Hepatocyte (in vitro differentiated cells): ENCODE data around the gene ATXN3.

ENCODE experiments used
- EZH2 ChIP-seq: fragments of 200-600 bp; sonication (generic); IDR thresholded peaks from 2 replicates; pipeline ENCODE4 v1.6.1; 2016; ENCODE audit warnings: antibody characterized with exemption, mild to moderate bottlenecking, borderline replicate concordance
- EZH2phosphoT487 ChIP-seq: fragments of 200-600 bp; sonication (generic); IDR thresholded peaks from one replicate; pipeline ENCODE4 v1.6.1; 2018; ENCODE audit warnings: antibody characterized with exemption, mild to moderate bottlenecking, low read depth, moderate library complexity; ENCODE audit not compliant: unreplicated experiment, severe bottlenecking
- TF ChIP-seq, protein P1 (sequence below): fragments of 200-600 bp; sonication (generic); IDR thresholded peaks from 2 replicates; pipeline ENCODE4 v1.5.1; 2016; ENCODE audit warnings: antibody characterized with exemption, mild to moderate bottlenecking; ENCODE audit not compliant: poor library complexity

DNA sequence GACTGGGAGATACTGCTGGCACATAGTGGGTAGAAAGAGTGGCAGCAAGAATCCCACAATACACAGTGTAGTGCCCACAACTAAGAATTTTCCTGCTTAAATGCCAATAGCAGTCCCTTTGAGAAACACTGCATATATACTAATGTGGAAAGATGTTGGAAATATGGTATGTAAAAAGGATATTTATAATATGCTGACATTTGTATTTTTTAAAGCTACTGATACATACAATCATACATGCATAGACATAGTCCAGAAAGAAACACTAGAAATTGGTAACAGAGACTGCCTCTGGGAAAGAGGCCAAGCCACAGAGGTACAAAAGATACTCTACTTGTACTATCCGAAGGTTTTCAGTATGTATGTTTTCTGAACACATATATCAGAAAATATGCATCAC, 96.8 kb downstream of the ATXN3 start:
- TF ChIP-seq, protein P1, sequence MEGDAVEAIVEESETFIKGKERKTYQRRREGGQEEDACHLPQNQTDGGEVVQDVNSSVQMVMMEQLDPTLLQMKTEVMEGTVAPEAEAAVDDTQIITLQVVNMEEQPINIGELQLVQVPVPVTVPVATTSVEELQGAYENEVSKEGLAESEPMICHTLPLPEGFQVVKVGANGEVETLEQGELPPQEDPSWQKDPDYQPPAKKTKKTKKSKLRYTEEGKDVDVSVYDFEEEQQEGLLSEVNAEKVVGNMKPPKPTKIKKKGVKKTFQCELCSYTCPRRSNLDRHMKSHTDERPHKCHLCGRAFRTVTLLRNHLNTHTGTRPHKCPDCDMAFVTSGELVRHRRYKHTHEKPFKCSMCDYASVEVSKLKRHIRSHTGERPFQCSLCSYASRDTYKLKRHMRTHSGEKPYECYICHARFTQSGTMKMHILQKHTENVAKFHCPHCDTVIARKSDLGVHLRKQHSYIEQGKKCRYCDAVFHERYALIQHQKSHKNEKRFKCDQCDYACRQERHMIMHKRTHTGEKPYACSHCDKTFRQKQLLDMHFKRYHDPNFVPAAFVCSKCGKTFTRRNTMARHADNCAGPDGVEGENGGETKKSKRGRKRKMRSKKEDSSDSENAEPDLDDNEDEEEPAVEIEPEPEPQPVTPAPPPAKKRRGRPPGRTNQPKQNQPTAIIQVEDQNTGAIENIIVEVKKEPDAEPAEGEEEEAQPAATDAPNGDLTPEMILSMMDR = no peak
- TF ChIP-seq EZH2 (no peak), EZH2phosphoT487 (no peak)
